ENCODE measurements around the gene PTGFRN. TPM values are rescaled to one million over a fixed set of nuclear protein-coding genes. Genes with fewer than 3 reads are reported as not detected.

The PTGFRN gene
- total and polyA plus RNA-seq, 9 of the 15 experiments (the other 6 are each of a cell fraction or from before 2014, with no cell fraction given): 17.3 to 33.1 (median 25.7) TPM

GRCh38 chr1:116927049-116927798 is 17.5 kb downstream of the PTGFRN start:
- in situ Hi-C loops (cut with MboI): no loop called here
- WGBS (ENCODE audit: insufficient coverage, low coverage, missing lambda C conversion rate): 67% methylated on average over 6 of the region's 6 CpGs
- no peak for FAIRE-seq

More at GRCh38 chr1:116927049-116927798, 17.5 kb downstream of the PTGFRN start:
- BruUV-seq (replicated peaks): no TSS peak
- POLR2A ChIA-PET: interaction anchor here (0.7 kb wide), 1 partner anchor 50 kb away, joined by 3 read pairs; no protein-coding TSS in a partner anchor
- CTCF ChIA-PET (ENCODE audit: low intra/inter-chr PET ratio): interaction anchor here (0.7 kb wide), 1 partner anchor 350 kb away, joined by 8 read pairs; no protein-coding TSS in a partner anchor
- intact Hi-C loops (cut with micrococcal nuclease): no loop called here
- no peak overlapping the region for H3K4me2 ChIP-seq (ENCODE audit: insufficient read depth, low read length)
- no peak overlapping the region for H3K4me3 ChIP-seq
- no peaks in the 10 kb centered on the region for H3K9me3 ChIP-seq (replicated peaks; ENCODE audit: control insufficient read depth, insufficient read depth, low read depth, low read length)
- no peak overlapping the region for H3K27ac ChIP-seq (ENCODE audit: extremely low read depth, low read depth, low read length)
- H3K36me3 ChIP-seq (ENCODE audit: control insufficient read depth, insufficient read depth, low read length): peaks cover 21% of the 10 kb centered on the region; the same call in 2 of the 3 replicates
- no peaks in the 10 kb centered on the region for H4K20me1 ChIP-seq (replicated peaks; ENCODE audit: control insufficient read depth, insufficient read depth, low read length)
- DNase-seq (ENCODE audit: extremely low read depth in 1 of 4, low spot score in 3 of 4): no peak
- no peak overlapping the region for H3K9ac ChIP-seq (ENCODE audit: insufficient read depth in 1 of 2, low read depth in 2 of 2, low read length in 2 of 2)
- TF ChIP-seq YY1 (IDR thresholded peaks at IDR 0.05; ENCODE audit: borderline replicate concordance in 1 of 3, control insufficient read depth in 1 of 3, extremely low read depth in 1 of 3, insufficient read depth in 3 of 3, insufficient read length in 1 of 3, insufficient replicate concordance in 2 of 3, low read depth in 1 of 3, low read length in 2 of 3): peak in 1 of 3 experiments; percentile 40
- TF ChIP-seq TCFL5 (CRISPR knock-in tag; conservative IDR thresholded peaks at IDR 0.05): no peak
- TF ChIP-seq NR1H2 (CRISPR knock-in tag; IDR thresholded peaks at IDR 0.05): no peak
- peak; percentile 66; the same call in 1 of the 2 replicates for TF ChIP-seq ZNF143 (CRISPR knock-in tag; IDR thresholded peaks at IDR 0.05)
- no peak for TF ChIP-seq HDGF (IDR thresholded peaks at IDR 0.05)
- TF ChIP-seq HCFC1 (IDR thresholded peaks at IDR 0.05; ENCODE audit: low read depth, low read length): peak; percentile 57; the same call in 1 of the 2 replicates
- TF ChIP-seq ARID3A (IDR thresholded peaks at IDR 0.05; ENCODE audit: borderline replicate concordance, low read depth, low read length): no peak
- no peak for TF ChIP-seq NR2C2 (CRISPR knock-in tag; IDR thresholded peaks at IDR 0.05)
- TF ChIP-seq NR2C2 (tag; IDR thresholded peaks at IDR 0.05): peak; percentile 66
- TF ChIP-seq SNRNP70 (optimal IDR thresholded peaks at IDR 0.05; ENCODE audit: low read depth, low read length): no peak
- no peak for TF ChIP-seq ZBTB2 (IDR thresholded peaks at IDR 0.05)
- TF ChIP-seq NR2C1 (IDR thresholded peaks at IDR 0.05): 0 out of 2 replicates have a peak, but pooled peaks have one; percentile 25
- TF ChIP-seq NR2C1 (tag; IDR thresholded peaks at IDR 0.05): peak; percentile 78
- ATAC-seq: no peak
- no peaks in the 10 kb centered on the region for H3K27me3 ChIP-seq (ENCODE audit: control insufficient read depth in 2 of 2, insufficient read depth in 2 of 2, low read length in 2 of 2)
- peaks cover 4% of the 10 kb centered on the region for H3K9me1 ChIP-seq (ENCODE audit: control insufficient read depth, insufficient read depth, low read length)
- peaks cover 14% of the 10 kb centered on the region; the same call in 2 of the 3 replicates for H3K79me2 ChIP-seq (ENCODE audit: control insufficient read depth, insufficient read depth, low read length)
- no peak overlapping the region for H2AFZ ChIP-seq (ENCODE audit: low read depth, low read length)
- H3K4me1 ChIP-seq (replicated peaks in 1 of 2; ENCODE audit: control insufficient read depth in 2 of 2, insufficient read depth in 2 of 2, low read length in 2 of 2): peaks cover 7 to 39% of the 10 kb centered on the region in 2 experiments
